Stimulated activated CD4-positive, alpha-beta T cell treated with anti-CD3 and anti-CD28 coated beads, Interleukin-1b, Interleukin-23, amount 100 ng/mL, for 24 hours (primary cell): Measurements from ENCODE around the gene RHO.

ENCODE experiments used
- DNase-seq, 4 experiments: peaks; one replicate each; pipeline ENCODE4 v3.0.0-alpha.2; 2020; ENCODE audit warnings: low read depth in 4 of 4, low spot score in 1 of 4

The RHO gene

DNA sequence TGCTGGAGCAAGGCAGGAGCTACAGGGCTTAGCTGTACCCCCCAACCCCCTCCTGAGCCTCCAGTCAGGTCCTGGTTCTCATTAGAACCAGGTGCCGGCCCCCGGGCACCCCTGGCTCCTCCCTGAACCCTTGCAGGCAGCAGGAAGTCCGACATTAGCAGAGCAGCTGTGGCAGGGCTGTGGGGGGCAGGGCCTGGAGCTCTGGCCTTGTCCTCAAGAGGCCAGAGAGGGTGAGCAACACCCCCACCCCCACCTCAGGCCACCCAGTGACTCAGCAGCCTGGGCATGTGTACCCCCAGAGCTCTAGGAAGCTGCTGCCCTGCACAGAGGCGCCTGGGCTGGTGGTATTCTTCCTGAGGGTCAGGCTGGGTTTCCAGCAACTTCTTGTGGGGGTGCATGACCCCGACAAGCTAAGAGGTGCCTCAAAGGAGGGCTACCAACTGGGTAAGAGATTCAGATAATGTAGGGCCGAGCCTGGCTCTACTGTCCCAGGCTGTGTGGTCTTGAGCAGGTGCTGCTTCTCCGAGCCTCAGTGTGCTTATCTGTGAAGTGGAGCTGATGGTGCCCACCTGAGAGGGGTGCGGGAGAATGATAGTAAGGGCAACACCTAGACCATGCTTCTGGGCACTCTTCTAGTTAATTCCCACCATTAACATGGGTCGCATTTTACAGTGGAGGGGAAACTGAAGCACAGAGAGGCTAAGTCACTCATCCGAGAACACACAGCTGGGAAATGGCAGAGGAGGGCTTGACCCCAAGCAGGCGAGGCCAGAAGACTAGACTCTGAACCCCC is 30.5 kb downstream of the RHO start:
- DNase-seq: no peak

- DNase-seq: no peak
These were observed 31.2 kb downstream of the RHO start for GRCh38 chr3:129559565-129560079.

DNA sequence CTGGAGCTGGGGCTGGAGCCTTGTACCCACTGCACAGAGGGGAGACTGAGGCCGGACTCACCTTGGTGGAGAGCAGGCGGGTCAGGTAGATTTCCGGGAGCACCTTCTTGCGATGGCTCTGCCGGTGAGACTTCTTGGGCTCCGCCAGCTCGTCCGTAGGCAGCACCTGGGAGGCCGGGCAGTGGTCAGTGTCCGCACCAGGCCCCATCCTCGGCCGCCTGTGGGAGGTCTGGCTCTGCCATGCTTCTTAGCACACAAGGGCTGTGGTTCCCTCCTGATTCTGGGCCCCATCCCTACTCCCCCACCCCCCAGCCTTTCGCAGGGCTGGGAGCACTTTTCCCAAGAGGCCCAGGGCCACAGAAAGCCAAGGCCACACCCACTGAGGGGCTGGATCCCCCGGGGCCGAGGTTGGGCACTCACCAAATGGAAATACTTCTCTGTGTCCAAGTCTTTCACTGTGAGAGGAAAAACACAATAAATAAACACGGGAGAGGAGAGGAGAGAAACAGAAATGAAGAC is 31.9 kb downstream of the RHO start:
- DNase-seq: no peak

DNA sequence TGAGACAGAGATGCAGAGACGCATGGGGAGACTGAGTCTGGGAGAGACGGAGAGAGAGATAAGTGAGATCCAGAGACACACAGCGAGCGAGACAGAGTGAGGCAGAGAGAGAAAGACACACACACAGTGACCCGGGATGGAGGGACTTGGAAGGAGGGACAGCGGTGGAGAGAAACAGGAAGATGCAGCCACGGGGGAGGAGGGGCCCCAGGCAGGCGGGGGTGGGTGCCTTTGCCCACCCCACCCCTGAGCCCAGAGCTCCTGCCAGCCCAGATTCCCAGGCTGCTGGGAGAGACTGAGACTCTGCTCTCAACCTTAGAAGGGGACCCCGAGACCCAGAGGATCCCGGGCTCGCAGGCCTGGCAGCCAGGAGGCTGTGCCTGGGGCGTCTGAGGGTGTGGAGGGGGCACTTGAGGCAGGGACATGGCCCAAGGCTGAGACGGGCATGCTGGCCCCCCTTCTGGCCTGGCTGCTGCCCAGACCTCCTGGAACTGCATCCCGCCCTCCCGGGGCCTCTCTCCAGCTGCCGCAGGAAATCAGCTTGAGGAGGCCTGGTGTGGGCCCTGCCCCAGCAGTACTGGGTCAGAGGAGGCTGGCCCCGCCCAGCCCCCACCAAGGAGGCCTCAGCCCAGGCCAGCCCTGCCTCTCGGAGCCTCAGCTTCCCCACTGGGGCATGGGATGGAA is 32.6 kb downstream of the RHO start:
- no peak for DNase-seq

- DNase-seq: no peak
These were observed 33.3 kb downstream of the RHO start for GRCh38 chr3:129561619-129562248.

DNA sequence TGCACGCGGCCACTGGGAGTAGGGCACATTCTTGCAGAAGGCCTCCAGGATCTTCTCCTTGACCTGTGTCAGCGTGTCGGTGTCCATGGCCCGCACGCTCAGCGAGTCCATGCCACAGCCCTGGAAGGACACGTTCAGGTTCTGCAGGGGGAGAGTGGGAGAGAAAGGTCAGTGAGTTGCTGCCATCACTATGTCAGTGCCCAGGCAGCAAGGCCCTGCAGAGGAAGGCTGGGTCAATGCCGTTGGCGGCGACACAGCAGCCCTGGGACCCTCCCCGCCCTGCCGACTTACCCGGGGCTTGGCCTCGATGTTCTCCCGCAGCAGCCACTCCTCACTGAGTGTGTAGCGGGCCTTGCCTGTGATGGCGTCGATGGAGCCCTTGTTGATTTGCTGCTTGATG is 34.4 kb downstream of the RHO start:
- no peak for DNase-seq

DNA sequence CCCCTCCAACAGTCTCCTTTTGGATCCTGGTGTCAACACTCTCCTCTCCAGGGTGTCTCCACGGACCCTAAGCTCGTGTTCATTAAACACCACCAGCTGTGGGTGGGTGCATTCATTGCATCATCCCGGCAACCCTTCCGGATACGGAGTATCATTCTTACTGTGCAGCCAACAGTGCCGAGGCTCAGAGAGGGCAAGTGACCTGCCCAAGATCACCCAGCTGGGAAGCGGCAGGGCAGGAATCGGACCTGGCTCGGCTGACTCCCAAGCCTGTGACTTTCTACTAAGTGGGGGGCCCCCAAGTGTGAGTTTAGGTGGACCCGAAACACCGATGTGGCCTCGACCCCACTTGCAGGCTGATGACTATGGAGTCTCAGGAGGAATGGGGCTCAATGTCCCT is 34.9 kb downstream of the RHO start:
- DNase-seq: no peak

DNA sequence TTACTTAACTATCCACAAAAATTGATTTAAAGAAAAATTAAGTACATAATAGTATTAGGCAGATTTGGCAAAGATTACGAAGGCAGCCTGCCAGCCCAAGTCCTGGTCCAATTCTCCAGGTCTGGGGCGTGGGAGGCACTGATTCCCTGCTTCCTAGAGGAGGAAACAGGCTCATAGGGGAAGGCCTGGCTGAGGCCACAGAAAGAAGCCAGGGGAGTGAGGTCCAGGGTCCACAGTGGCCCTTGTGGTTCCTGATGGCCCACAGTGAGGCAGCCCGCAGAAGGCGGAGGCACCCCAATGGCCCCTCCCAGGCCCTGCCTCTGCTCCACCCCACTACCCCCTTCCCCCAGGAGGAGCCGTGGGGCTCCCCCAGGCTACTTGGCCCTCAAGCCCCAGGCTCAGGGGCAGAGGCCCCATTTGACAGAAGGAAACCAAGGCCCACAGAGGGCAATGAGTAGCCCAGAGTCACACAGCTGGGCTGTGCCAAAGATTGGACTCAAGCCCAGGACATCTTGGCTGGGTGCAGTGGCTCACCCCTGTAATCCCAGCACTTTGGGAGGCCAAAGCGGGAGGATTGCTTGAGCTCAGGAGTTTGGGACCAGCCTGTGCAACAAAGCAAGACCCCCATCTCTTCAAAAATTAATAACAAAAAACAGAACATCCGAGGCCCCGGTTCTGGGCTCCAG is 35.6 kb downstream of the RHO start:
- DNase-seq: no peak

DNA sequence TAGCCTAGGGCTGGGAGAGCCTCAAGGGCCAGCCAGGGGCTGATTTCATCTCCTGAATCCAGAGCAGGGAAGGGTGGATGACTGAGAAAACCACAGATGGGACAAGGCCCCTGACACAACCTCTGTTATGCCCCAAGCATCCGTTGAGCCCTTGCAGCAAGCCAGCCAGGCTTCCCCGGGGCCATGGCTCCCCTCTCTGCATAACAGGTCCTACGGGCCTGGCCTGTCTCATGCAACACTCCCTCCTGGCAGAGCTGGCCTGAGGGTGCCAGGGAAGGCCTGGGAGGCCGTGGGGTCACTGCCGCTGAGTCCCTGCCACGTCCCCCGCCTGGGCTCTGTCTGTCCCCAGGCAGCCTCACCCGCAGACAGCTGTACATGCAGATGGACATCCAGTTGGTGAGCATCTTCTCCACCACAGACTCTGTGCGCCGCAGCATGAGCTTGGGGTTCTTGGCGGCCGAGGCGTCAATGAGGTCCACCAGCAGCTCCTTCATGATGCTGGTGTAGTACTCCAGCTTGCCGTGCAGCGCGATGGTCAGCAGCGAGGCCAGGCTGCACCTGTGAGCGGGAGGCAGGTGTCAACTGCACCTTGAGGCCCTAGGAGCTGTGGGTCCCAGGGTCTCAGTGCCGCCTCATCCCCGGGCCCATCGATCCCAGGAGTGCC is 36.7 kb downstream of the RHO start:
- no peak for DNase-seq

- DNase-seq: no peak
These were observed 37.5 kb downstream of the RHO start for GRCh38 chr3:129565902-129566301.

- DNase-seq: no peak
These were observed 38.8 kb downstream of the RHO start for GRCh38 chr3:129567176-129567705.

DNA sequence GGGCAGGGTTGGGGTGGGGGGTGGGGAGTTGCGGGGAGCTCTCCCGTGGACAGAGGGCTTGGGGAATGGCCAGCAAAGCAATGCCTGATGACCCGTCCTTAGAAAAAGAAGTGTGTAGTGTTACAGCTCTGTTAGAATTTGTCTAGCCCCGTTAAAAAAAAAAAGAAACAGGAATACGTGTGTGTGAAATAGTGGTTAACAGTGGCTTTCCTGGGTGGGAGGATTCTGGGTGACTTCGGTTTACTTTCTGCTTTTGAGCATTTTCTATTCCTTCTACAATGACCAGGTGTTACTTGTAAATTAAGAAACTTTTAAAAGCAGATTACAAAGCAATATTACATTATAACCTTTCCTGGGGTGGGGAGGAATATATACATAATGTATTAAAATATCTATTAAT is 39.5 kb downstream of the RHO start:
- no peak for DNase-seq

DNA sequence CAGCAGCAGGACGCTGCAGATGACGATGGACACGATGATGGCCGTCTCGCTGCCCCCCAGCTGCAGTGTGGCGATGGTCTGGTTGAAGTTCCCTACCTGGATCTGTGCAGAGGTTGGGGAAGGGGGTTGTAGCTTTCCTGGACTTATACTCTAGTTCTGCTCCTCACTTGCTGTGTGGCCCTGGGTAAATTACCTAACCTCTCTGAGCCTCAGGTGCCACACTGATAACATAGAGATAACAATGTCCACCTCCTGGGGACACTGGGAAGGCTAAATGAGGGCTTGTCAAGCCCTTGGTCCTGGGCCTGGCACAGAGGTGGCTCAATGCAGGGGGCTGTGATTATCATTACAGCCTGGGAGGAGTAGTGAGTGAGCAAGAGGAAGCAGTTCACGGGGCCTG is 41.4 kb downstream of the RHO start:
- DNase-seq: no peak

DNA sequence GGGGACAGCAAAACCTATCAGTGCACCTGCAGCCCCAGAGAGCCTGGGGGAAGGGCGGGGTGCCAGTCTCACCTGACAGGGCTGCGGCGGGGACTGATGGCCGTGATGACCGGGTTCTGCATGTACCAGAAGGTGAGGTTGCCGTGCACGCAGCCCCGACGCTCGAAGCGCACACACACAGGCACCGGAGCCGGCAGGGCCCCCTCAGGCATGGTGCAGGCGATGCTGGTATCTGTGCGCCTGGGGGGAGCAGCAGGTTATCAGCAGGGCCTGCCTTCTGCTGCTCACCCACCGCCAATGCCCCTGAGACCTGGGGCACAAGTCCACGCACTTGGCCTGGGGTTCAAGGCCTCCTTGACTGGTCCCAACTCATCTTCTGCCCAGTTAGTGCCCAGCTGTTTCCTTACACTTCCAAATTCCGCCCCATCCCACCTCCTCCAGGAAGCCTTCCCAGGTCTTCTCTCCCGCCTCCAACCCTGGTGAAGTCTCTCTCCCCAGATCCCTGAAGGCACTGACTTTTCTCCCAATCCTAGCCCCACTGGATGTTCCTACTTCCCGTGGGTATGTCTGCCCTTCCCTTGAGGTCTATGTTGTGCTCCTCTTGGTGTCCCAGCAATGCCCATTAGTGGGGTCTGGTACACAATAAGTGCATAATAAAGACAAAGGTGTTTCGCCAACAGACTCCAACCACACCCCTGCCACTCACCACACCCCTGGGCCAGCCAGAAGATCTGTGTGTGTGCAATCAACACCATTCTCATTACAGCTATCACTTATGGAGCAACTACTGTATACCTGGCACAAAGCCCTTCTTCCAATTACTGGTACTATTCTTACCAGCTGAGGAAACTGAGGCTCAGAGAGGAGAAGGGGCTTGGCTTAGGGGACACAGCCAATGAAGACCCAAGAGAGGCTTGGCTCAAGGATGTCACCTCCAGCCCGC is 43.4 kb downstream of the RHO start:
- DNase-seq: no peak

- DNase-seq: no peak
These were observed 44.2 kb downstream of the RHO start for GRCh38 chr3:129572603-129573002.

DNA sequence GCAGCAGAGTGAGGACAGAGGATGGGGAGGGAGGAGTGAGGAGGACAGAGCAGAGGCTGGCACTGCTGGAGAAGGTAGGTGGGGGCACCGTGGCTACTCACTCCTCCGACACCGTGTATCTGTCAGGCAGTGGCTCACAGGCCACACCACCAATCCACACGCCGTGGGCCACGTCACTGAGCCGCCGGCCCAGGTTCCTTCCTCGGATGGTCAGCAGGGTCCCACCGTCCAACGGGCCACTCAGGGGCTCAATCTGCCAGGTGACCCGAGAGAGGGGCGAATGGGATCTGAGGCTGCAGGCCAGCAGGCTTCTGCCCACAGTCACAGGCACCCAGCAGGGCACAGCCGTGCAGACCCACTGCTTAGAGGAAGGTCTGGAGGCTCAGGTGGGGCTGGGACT is 45.1 kb downstream of the RHO start:
- no peak for DNase-seq

GRCh38 chr3:129574206-129574605 is 45.8 kb downstream of the RHO start:
- DNase-seq: no peak

DNA sequence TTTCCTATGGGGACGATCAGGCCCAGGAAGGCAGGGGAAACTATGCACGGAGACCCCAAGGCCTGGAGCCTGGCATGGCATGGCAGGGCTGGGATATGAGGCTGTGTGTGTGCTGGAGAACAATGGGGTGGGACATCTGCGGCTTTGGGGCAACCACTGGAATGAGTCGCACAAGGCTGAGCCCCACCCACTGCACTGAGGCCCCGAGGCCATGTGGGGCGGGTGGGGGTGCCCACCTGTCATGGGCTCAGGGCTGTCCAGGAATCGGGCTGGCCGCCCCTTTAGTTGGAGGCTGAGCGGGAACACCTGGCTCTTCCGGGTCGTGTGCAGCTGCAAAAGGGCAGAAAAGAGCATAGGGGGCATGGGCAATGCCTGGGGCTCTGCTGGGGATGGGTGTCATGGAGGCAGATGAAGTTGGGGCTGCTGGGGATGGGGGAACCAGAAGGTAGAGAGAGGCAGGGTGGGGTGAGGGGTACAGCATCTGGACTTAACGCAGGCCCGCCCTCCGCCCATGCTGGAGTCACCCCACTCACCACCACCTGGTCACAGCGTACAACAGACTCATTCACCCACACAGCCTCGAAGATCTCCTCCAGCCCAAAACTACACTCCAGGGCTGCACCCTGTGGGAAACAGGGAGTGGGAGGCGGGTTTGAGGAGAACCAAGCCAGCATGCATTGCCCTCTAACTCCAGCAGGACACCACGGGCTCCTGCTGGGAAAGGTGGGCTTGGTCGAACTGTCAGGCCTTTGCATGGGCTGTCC is 47.0 kb downstream of the RHO start:
- no peak for DNase-seq

GRCh38 chr3:129575997-129576384 is 47.6 kb downstream of the RHO start:
- no peak for DNase-seq
